ENCODE results near the gene PRAC1. TPM values are rescaled to one million over a fixed set of nuclear protein-coding genes. Genes with fewer than 3 reads are reported as not detected.

Gene PRAC1
- total and polyA plus RNA-seq, 2 donors (not counting 3 experiments of a cell fraction or from before 2014, with no cell fraction given): not detected

- H4K20me1 ChIP-seq (replicated peaks; ENCODE audit: control insufficient read depth, extremely low read depth, insufficient read depth, low read length): no peaks in the 10 kb centered on the region
- POLR2A ChIA-PET: no interaction called here
Observed at GRCh38 chr17:48679385-48680096, 42.8 kb downstream of the PRAC1 start.

More at GRCh38 chr17:48679385-48680096, 42.8 kb downstream of the PRAC1 start:
- no TSS peak for BruUV-seq (replicated peaks)
- Histone ChIP-seq H3K27me3 (ENCODE audit: control insufficient read depth in 2 of 2, insufficient read depth in 2 of 2, low read length in 2 of 2) (peaks cover 15 to 16% of the 10 kb centered on the region in 2 experiments), H3K4me2 (ENCODE audit: insufficient read depth, low read length) (no peak overlapping the region), H3K9me1 (replicated peaks; ENCODE audit: control insufficient read depth, extremely low read depth, insufficient read depth, low read length) (no peaks in the 10 kb centered on the region), H3K27ac (ENCODE audit: insufficient read depth, low read depth, low read length) (no peak overlapping the region), H3K36me3 (ENCODE audit: control insufficient read depth in 2 of 2, extremely low read depth in 1 of 2, insufficient read depth in 2 of 2, low read length in 2 of 2) (no peaks in the 10 kb centered on the region), H2AFZ (ENCODE audit: low read depth, low read length) (no peak overlapping the region), H3K9ac (replicated peaks; ENCODE audit: extremely low read depth, insufficient read depth, low read length) (no peak overlapping the region), H3K79me2 (ENCODE audit: control insufficient read depth, insufficient read depth, low read length) (no peaks in the 10 kb centered on the region), H3K9me3 (replicated peaks; ENCODE audit: control insufficient read depth, insufficient read depth, low read length) (no peaks in the 10 kb centered on the region), H3K4me3 (replicated peaks in 1 of 3; ENCODE audit: insufficient read depth in 1 of 3, low read depth in 1 of 3, low read length in 3 of 3) (no peak overlapping the region), H3K4me1 (ENCODE audit: control insufficient read depth, extremely low read depth, insufficient read depth, low read length) (no peaks in the 10 kb centered on the region)
- FAIRE-seq (no peak), DNase-seq (ENCODE audit: low read depth, low spot score) (no peak)
- no peak for TF ChIP-seq FOS (IDR thresholded peaks at IDR 0.05; ENCODE audit: borderline replicate concordance, insufficient read depth, low read length)
- no peak for TF ChIP-seq POLR2A (IDR thresholded peaks at IDR 0.05; ENCODE audit: low read depth, low read length)
- no peak for TF ChIP-seq CTCF (IDR thresholded peaks at IDR 0.05; ENCODE audit: extremely low read depth in 1 of 2, insufficient read depth in 1 of 2, low read depth in 1 of 2, low read length in 2 of 2)
- TF ChIP-seq MYC (IDR thresholded peaks at IDR 0.05; ENCODE audit: low read depth, low read length): no peak
- TF ChIP-seq MAX (IDR thresholded peaks at IDR 0.05; ENCODE audit: insufficient read depth, insufficient read length): no peak
- no peak for TF ChIP-seq JUN (IDR thresholded peaks at IDR 0.05; ENCODE audit: borderline replicate concordance, insufficient read depth, insufficient read length, low read depth)
- no peak for TF ChIP-seq POLR2AphosphoS5 (IDR thresholded peaks at IDR 0.05; ENCODE audit: insufficient read depth, low read depth, low read length)
- TF ChIP-seq GATA2 (IDR thresholded peaks at IDR 0.05; ENCODE audit: insufficient read depth, insufficient read length, low read depth, low read length): no peak
- no peak for TF ChIP-seq EZH2 (IDR thresholded peaks at IDR 0.05; ENCODE audit: borderline replicate concordance, low read depth, low read length, severe bottlenecking)
- CTCF ChIA-PET: interaction anchor here (0.6 to 9.4 kb wide), 41 partner anchors 8 to 353 kb away, joined by 3 to 220 read pairs (median 7); partner anchors contain the start of genes HOXB13, HOXB9 and PRAC2
- intact Hi-C loops (cut with micrococcal nuclease): loop anchor here (2.0 kb wide), 1 partner anchor 45 kb away; no protein-coding TSS in a partner anchor
- dilution Hi-C loops (cut with MboI; ENCODE audit: extremely low pct_ligation_motif_present, low sequenced_read_pairs): no loop called here
